ENCODE results near the gene DOCK4. TPM values are rescaled to one million over a fixed set of nuclear protein-coding genes. Genes with fewer than 3 reads are reported as not detected.

Gene DOCK4
- total RNA-seq, 4 donors from 2014 or later, result 12.7 to 28.4 (median 19.5) TPM

GRCh38 chr7:112088484-112089016 lies 117.6 kb downstream of the DOCK4 start:
- TF ChIP-seq EP300 (IDR thresholded peaks at IDR 0.05; ENCODE audit: low read depth) (no peak), POLR2AphosphoS5 (IDR thresholded peaks at IDR 0.05) (no peak), CTCF (IDR thresholded peaks at IDR 0.05) (no peak), POLR2A (IDR thresholded peaks at IDR 0.05) (no peak)
- H3K4me1 ChIP-seq, result peaks cover 0 to 3% (median 0%) of the 10 kb centered on the region in 4 donors
- H3K36me3 ChIP-seq, result no peaks in the 10 kb centered on the region
- DNase-seq, result no peak
- no peaks in the 10 kb centered on the region for H3K27me3 ChIP-seq
- H3K9me3 ChIP-seq, result no peaks in the 10 kb centered on the region
- 86 to 93% methylated on average over 4 of the region's 4 CpGs for WGBS, 2 donors (ENCODE audit: low coverage in 1 of 2)
- in situ Hi-C loops (cut with MboI; ENCODE audit: low pct_ligation_motif_present in 1 of 4, low pct_unique_long_range_greater_than_20kb in 1 of 4, low sequenced_read_pairs in 3 of 4) (no loop called here), intact Hi-C loops (cut with DNase I; ENCODE audit: low total_unique reads) (no loop called here)
- no peak overlapping the region for H3K4me3 ChIP-seq
- no peak overlapping the region for H3K27ac ChIP-seq

GRCh38 chr7:112086496-112087254 lies 119.5 kb downstream of the DOCK4 start:
- H3K4me3 ChIP-seq, result no peak overlapping the region
- H3K9me3 ChIP-seq, result no peaks in the 10 kb centered on the region
- no peaks in the 10 kb centered on the region for H3K36me3 ChIP-seq
- DNase-seq, result no peak
- TF ChIP-seq CTCF (IDR thresholded peaks at IDR 0.05) (no peak), POLR2A (IDR thresholded peaks at IDR 0.05) (no peak), EP300 (IDR thresholded peaks at IDR 0.05; ENCODE audit: low read depth) (no peak), POLR2AphosphoS5 (IDR thresholded peaks at IDR 0.05) (no peak)
- WGBS, 2 donors (ENCODE audit: low coverage in 1 of 2), result 68 to 90% methylated on average over 2 to 3 of the region's 3 CpGs
- intact Hi-C loops (cut with DNase I; ENCODE audit: low total_unique reads), result no loop called here
- H3K4me1 ChIP-seq, result peaks cover 0 to 3% (median 0%) of the 10 kb centered on the region in 4 donors
- in situ Hi-C loops (cut with MboI; ENCODE audit: low pct_ligation_motif_present in 1 of 4, low pct_unique_long_range_greater_than_20kb in 1 of 4, low sequenced_read_pairs in 3 of 4), result no loop called here
- H3K27me3 ChIP-seq, result no peaks in the 10 kb centered on the region
- H3K27ac ChIP-seq, result no peak overlapping the region

- no peaks in the 10 kb centered on the region for H3K36me3 ChIP-seq
- peaks cover 0 to 3% (median 0%) of the 10 kb centered on the region in 4 donors for H3K4me1 ChIP-seq
- intact Hi-C loops (cut with DNase I; ENCODE audit: low total_unique reads), result no loop called here
- no peaks in the 10 kb centered on the region for H3K9me3 ChIP-seq
- peak overlapping the region in 2 of 4 donors; percentile 20 to 33 for H3K27ac ChIP-seq
- no peak for DNase-seq
- no peak overlapping the region for H3K4me3 ChIP-seq
- no peaks in the 10 kb centered on the region for H3K27me3 ChIP-seq
- TF ChIP-seq CTCF (IDR thresholded peaks at IDR 0.05) (no peak), POLR2AphosphoS5 (IDR thresholded peaks at IDR 0.05) (no peak), EP300 (IDR thresholded peaks at IDR 0.05; ENCODE audit: low read depth) (no peak), POLR2A (IDR thresholded peaks at IDR 0.05) (no peak)
- in situ Hi-C loops (cut with MboI; ENCODE audit: low pct_ligation_motif_present in 1 of 4, low pct_unique_long_range_greater_than_20kb in 1 of 4, low sequenced_read_pairs in 3 of 4), result no loop called here
- whole genome bisulfite sequencing, 2 donors (ENCODE audit: low coverage in 1 of 2), result 43 to 49% methylated on average over 3 of the region's 3 CpGs
Measured at GRCh38 chr7:112084520-112084971, 121.7 kb downstream of the DOCK4 start.

- 90 to 100% methylated on average over 4 to 7 of the region's 7 CpGs for WGBS, 2 donors (ENCODE audit: low coverage in 1 of 2)
- no peaks in the 10 kb centered on the region for H3K9me3 ChIP-seq
Measured at GRCh38 chr7:112083776-112084355, 122.3 kb downstream of the DOCK4 start.

More at GRCh38 chr7:112083776-112084355, 122.3 kb downstream of the DOCK4 start:
- H3K27me3 ChIP-seq, result no peaks in the 10 kb centered on the region
- H3K4me1 ChIP-seq, result peaks cover 0 to 3% (median 0%) of the 10 kb centered on the region in 4 donors
- no peak for TF ChIP-seq EP300 (IDR thresholded peaks at IDR 0.05; ENCODE audit: low read depth)
- TF ChIP-seq POLR2A (IDR thresholded peaks at IDR 0.05), result no peak
- TF ChIP-seq CTCF (IDR thresholded peaks at IDR 0.05), result no peak
- no peak for TF ChIP-seq POLR2AphosphoS5 (IDR thresholded peaks at IDR 0.05)
- in situ Hi-C loops (cut with MboI; ENCODE audit: low pct_ligation_motif_present in 1 of 4, low pct_unique_long_range_greater_than_20kb in 1 of 4, low sequenced_read_pairs in 3 of 4), result no loop called here
- H3K4me3 ChIP-seq, result no peak overlapping the region
- H3K36me3 ChIP-seq, result no peaks in the 10 kb centered on the region
- H3K27ac ChIP-seq, result no peak overlapping the region
- intact Hi-C loops (cut with DNase I; ENCODE audit: low total_unique reads), result no loop called here
- no peak for DNase-seq
